AG09309 (cell line): ENCODE data around the gene GPR25.

Experiments
- DNase-seq: peaks from one replicate; pipeline ENCODE4 v3.0.0-alpha.2; 2010; ENCODE audit warnings: low read depth
- H3K4me3 ChIP-seq: 2 replicates; pipeline ENCODE4 v1.5.1; 2011; ENCODE audit warnings: mild to moderate bottlenecking, low read depth, low read length, moderate library complexity; ENCODE audit not compliant: control insufficient read depth
- TF ChIP-seq, protein P1 (sequence below): IDR thresholded peaks from 2 replicates; pipeline ENCODE4 v1.5.1; 2011; ENCODE audit warnings: mild to moderate bottlenecking, low read depth, low read length, inconsistent platforms; ENCODE audit not compliant: insufficient read depth, control insufficient read depth; ENCODE audit errors: missing control alignments

GPR25 gene

DNA sequence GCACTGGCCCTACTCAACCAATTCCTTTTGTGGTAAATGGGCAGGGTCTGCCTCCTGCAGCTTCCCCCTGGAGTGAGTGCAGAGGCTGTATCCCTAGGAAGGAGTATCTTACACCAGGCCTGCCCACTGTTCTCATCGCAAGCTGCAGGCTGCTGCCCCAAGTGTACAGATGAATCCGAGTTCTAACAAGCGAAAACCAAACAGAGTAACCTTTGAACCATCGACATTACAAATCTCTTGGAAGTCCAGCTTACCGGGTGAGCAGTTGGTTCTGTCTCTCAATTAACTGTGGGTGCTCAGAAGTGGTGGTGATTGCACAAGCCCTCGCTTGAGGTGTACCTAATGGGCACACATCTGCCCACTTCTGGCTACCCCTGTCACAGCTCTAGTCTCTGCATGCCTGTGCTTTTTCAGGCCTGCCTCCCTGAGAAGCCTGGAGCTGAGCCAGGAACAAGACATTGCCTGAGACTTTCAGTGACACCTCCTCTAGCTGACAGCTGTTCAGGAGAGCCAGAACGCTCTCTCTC is 44.6 kb downstream of the GPR25 start:
- H3K4me3 ChIP-seq = no peak overlapping the region
- no peak for DNase-seq
- TF ChIP-seq, protein P1, sequence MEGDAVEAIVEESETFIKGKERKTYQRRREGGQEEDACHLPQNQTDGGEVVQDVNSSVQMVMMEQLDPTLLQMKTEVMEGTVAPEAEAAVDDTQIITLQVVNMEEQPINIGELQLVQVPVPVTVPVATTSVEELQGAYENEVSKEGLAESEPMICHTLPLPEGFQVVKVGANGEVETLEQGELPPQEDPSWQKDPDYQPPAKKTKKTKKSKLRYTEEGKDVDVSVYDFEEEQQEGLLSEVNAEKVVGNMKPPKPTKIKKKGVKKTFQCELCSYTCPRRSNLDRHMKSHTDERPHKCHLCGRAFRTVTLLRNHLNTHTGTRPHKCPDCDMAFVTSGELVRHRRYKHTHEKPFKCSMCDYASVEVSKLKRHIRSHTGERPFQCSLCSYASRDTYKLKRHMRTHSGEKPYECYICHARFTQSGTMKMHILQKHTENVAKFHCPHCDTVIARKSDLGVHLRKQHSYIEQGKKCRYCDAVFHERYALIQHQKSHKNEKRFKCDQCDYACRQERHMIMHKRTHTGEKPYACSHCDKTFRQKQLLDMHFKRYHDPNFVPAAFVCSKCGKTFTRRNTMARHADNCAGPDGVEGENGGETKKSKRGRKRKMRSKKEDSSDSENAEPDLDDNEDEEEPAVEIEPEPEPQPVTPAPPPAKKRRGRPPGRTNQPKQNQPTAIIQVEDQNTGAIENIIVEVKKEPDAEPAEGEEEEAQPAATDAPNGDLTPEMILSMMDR = no peak

DNA sequence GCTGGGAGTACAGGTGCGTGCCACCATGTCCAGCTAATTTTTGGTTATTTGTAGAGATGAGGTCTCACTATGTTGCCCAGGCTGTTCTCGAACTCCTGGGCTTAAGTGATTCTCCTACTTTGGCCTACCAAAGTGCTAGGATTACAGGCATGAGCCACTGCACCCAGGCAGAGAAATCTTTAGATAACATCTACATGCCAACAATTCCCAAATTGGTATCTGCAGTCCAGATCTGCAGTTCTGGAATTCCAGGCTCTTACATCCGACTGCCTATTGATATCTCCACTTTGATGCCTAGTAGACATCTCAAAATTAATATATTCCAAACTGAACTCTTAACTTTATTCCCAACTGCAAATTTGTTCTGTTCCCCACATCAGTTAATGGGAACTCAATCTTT is 45.2 kb downstream of the GPR25 start:
- no peak overlapping the region for H3K4me3 ChIP-seq
- no peak for DNase-seq
- TF ChIP-seq, protein P1 = no peak

GRCh38 chr1:200919386-200919785 is 46.6 kb downstream of the GPR25 start:
- no peak for DNase-seq

DNA sequence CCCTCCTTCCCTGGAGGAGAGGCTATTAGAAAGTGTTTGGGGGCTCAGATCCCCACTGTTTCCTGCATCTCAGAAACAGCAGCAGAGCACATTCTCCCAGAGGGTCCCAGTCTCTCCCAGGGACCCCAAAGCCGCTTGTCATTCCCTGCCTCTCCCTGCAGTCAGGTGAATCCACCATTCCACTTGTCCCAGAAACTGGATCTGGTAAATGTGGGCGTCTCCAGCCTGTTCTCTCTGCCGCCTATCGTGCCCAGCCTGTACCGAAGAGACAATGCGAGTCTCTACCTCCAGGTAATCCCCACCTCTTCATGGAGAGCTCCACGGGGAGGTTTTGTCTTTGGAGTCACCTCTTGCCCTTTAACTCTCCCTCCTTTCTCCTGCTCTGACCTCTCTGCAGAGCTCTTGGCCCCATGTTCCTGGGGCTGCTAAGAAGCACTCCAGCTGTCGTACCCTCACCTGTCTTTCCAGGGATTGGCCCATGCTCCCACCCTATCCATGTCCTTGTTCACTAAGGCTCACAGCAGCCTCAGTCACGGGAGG is 48.9 kb downstream of the GPR25 start:
- TF ChIP-seq, protein P1 = no peak
- H3K4me3 ChIP-seq = no peak overlapping the region
- DNase-seq = no peak

More at GRCh38 chr1:200919386-200919785, 46.6 kb downstream of the GPR25 start:
- TF ChIP-seq, protein P1 = no peak
- no peak overlapping the region for H3K4me3 ChIP-seq

GRCh38 chr1:200922406-200922805 is 49.6 kb downstream of the GPR25 start:
- DNase-seq = no peak
- TF ChIP-seq, protein P1 = no peak
- no peak overlapping the region for H3K4me3 ChIP-seq

- DNase-seq = no peak
- no peak overlapping the region for H3K4me3 ChIP-seq
- TF ChIP-seq, protein P1 = no peak
These were observed 50.8 kb downstream of the GPR25 start for GRCh38 chr1:200923601-200924000.
